ENCODE results near the gene ITSN1.

DNA sequence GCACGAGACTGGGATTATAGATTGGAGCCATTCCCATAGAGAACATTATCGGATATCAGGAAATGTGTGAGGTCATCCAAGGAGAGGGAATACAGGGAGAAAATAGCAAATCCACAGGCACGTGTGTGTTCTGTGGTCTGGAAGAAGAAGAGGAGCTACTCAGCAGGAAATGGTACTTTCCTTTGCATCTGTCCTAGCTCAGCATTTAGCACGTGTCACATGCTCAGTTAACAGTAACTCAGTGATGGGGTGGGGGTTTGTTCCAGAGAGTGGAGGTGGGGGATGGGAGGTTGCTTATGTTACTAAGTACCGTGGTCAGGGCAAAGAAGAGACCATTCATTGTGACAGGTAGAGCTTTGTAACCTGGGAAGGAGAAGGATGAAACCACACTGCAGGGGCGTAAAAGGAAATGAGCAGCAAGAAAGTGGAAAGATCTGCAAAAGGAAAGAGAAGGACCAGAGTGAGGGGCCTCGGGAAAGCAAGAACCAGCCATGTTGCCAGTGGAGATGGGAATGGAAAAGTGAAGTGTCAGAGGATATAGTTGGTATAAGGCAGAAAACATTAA is 172.9 kb downstream of the ITSN1 start:
- no peak for TF ChIP-seq POLR2A (IDR thresholded peaks at IDR 0.05)
- TF ChIP-seq, protein P1, sequence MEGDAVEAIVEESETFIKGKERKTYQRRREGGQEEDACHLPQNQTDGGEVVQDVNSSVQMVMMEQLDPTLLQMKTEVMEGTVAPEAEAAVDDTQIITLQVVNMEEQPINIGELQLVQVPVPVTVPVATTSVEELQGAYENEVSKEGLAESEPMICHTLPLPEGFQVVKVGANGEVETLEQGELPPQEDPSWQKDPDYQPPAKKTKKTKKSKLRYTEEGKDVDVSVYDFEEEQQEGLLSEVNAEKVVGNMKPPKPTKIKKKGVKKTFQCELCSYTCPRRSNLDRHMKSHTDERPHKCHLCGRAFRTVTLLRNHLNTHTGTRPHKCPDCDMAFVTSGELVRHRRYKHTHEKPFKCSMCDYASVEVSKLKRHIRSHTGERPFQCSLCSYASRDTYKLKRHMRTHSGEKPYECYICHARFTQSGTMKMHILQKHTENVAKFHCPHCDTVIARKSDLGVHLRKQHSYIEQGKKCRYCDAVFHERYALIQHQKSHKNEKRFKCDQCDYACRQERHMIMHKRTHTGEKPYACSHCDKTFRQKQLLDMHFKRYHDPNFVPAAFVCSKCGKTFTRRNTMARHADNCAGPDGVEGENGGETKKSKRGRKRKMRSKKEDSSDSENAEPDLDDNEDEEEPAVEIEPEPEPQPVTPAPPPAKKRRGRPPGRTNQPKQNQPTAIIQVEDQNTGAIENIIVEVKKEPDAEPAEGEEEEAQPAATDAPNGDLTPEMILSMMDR (IDR thresholded peaks at IDR 0.05): no peak

All from tibial nerve (tissue), 3 donors.